Measurements from ENCODE around the gene MTRFR.

Gene MTRFR

DNA sequence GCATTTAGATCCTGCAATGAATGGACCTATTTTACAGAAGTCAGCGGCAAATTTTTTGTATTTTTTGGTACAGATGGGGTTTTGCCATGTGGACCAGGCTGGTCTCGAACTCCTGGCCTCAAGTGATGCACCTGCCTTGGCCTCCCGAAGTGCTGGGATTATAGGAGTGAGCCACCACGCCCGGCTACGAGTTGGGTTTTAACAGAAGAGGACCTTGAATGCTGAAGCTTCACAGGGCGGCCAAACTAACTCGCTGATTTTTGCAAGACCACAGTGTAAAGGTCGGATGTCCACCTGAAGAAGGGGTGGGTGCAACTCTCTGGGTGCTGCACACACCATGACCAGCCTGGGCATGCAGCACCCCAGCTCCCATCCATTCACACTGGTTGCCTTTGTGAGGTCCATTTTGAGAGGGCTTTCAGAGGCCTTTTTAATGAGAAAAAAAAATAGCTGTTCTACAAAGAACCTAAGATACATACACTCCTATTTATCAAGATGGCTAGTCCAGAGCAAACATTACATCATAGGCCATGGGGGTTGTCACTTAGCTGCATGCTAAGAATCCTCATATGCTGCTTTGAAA lies 60.0 kb downstream of the MTRFR start:
- no peak for DNase-seq
- no peaks in the 10 kb centered on the region for H3K27me3 ChIP-seq (ENCODE audit: insufficient read depth, low read depth, severe bottlenecking)
- peaks cover 52% of the 10 kb centered on the region for H3K36me3 ChIP-seq
- no peak overlapping the region for H3K4me3 ChIP-seq (ENCODE audit: low read depth, low read length)
- no peak overlapping the region for H3K27ac ChIP-seq
- no peaks in the 10 kb centered on the region for H3K9me3 ChIP-seq (ENCODE audit: severe bottlenecking)
- TF ChIP-seq, protein P1, sequence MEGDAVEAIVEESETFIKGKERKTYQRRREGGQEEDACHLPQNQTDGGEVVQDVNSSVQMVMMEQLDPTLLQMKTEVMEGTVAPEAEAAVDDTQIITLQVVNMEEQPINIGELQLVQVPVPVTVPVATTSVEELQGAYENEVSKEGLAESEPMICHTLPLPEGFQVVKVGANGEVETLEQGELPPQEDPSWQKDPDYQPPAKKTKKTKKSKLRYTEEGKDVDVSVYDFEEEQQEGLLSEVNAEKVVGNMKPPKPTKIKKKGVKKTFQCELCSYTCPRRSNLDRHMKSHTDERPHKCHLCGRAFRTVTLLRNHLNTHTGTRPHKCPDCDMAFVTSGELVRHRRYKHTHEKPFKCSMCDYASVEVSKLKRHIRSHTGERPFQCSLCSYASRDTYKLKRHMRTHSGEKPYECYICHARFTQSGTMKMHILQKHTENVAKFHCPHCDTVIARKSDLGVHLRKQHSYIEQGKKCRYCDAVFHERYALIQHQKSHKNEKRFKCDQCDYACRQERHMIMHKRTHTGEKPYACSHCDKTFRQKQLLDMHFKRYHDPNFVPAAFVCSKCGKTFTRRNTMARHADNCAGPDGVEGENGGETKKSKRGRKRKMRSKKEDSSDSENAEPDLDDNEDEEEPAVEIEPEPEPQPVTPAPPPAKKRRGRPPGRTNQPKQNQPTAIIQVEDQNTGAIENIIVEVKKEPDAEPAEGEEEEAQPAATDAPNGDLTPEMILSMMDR (IDR thresholded peaks at IDR 0.05; ENCODE audit: low read depth, low read length) = no peak

DNA sequence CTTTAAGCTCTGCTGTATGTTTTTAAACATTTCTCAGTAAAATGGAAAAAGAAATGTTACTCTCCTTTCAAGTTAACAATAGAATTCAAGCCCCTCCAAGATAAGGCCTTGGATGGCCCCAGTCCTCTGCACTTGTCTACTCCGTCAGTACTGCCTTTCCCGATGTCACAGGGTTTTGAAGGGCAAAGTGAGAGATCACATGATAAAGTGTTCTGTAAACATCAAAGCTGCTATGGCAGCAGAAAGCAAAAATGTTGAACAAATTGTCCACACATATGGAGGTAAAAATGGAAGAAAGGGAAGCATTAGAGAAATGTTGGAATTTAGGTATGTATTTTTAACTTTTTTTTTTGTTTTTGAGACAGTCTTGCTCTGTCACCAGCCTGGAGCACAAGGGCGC lies 71.9 kb downstream of the MTRFR start:
- Histone ChIP-seq H3K27me3 (ENCODE audit: insufficient read depth, low read depth, severe bottlenecking) (no peaks in the 10 kb centered on the region), H3K27ac (no peak overlapping the region), H3K4me3 (ENCODE audit: low read depth, low read length) (no peak overlapping the region), H3K36me3 (peaks cover 93% of the 10 kb centered on the region), H3K9me3 (ENCODE audit: severe bottlenecking) (no peaks in the 10 kb centered on the region)
- TF ChIP-seq, protein P1 (IDR thresholded peaks at IDR 0.05; ENCODE audit: low read depth, low read length) = no peak
- DNase-seq = no peak

DNA sequence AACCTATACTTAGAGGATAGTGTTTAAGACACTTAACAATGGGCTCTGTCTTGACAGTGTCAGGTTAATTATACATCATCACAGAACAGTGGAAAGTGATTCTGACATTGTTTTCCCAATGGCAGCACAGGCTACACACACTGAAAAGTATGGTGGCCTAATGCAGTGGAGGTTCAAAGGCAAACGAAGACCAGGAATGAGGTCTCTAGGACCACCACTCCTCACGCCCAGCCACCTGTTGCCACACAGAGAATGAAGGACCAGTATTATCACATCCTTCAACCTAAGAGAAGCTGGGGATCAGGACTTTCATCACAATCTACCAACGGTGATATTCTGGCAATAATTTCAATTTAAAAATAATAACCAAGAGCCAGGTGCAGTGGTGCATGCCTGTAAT lies 73.0 kb downstream of the MTRFR start:
- Histone ChIP-seq H3K36me3 (peaks cover 95% of the 10 kb centered on the region), H3K4me3 (ENCODE audit: low read depth, low read length) (no peak overlapping the region), H3K27me3 (ENCODE audit: insufficient read depth, low read depth, severe bottlenecking) (no peaks in the 10 kb centered on the region), H3K9me3 (ENCODE audit: severe bottlenecking) (no peaks in the 10 kb centered on the region), H3K27ac (no peak overlapping the region)
- no peak for DNase-seq
- TF ChIP-seq, protein P1 (IDR thresholded peaks at IDR 0.05; ENCODE audit: low read depth, low read length) = no peak
